22Rv1 (cell line): ENCODE data around the gene FARSA.

Experiments
- CTCF ChIP-seq: fragments of 450-650 bp; IDR thresholded peaks from 2 replicates; pipeline ENCODE4 v1.5.1; 2017; ENCODE audit warnings: mild to moderate bottlenecking
- ZFX ChIP-seq: fragments of 450-650 bp; IDR thresholded peaks from 2 replicates; pipeline ENCODE4 v1.6.1; 2017; ENCODE audit warnings: antibody characterized with exemption, borderline replicate concordance

DNA sequence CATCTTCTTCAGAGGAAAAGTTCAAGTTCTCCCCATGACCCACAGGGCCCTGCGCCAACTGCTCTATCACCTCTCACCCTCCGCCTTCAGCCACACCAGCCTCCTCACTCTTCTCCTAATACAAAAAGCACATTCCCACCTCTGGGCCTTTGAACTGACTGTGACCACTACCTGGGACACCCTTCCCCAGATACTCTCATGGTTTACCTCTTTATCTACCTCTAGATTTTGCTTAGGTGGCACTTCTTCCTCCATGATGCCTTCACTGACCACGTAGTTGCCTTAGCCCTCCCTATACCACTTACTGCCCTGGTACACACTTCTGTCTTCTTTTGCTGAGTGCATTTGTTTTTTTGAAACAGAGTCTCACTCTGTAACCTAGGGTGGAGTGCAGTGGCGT lies 10.6 kb downstream of the FARSA start:
- TF ChIP-seq CTCF (no peak), ZFX (no peak)
